ENCODE data around the gene PRRC2B. TPM values are rescaled to one million over a fixed set of nuclear protein-coding genes. Genes with fewer than 3 reads are reported as not detected.
A peak's percentile ranks its signal among the peaks of the same experiment; 100 is the strongest.

Gene PRRC2B
- total and polyA plus RNA-seq, 2 of the 8 experiments (the other 6 are each of a cell fraction or from before 2014, with no cell fraction given): 37.3 to 249 TPM

DNA sequence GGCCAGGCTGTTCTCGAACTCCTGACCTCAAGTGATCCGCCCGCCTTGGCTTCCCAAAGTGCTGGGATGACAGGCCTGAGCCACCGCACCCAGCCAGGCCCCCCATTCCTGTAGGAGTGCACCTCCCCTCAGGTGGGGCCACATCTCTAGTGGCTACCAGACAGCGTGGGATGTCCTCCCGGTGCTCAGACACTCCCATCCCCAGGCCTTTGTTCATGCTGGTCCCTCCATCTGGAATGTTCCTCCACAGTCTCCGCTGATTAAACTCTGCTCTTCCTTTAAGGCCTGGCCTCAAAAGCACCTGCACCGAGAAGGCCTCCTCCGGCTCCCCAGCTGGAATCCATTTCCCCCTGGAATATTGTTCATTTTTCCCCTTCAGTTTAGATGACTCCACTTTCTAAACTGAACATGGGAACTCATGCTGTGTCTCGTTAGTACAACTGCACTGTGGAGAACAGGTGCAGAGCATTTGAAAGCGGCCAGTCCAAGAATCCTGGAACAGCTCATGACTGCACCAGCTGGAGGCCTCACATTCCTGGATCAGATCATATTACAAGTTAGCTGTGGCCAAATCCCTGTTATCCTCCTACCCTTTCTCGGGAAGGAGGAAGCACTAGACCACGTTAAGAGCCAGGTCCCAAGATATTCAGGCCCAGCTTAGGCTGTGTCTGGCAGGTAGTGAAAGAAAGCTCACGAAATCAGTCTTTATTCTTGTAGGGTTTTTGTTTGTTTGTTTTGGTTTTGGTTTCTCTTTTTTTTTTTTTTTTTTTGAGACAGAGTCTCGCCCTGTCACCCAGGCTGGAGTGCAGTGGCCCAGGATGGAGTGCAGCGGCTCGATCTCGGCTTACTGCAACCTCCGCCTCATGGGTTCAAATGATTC lies 10.8 kb upstream of the PRRC2B start (continued):
- TF ChIP-seq RAD21 (IDR thresholded peaks at IDR 0.05 in 1 of 2, conservative IDR thresholded peaks at IDR 0.05 in 1 of 2; ENCODE audit: low read depth in 2 of 2, low read length in 2 of 2): 0 out of 4 replicates have a peak, but pooled peaks of 1 of the 2 experiments have one; percentile 16
- peak; percentile 58 for TF ChIP-seq ASH2L (IDR thresholded peaks at IDR 0.05; ENCODE audit: low read length)
- TF ChIP-seq SIRT6 (IDR thresholded peaks at IDR 0.05; ENCODE audit: low read length): no peak
- no peak for TF ChIP-seq EGR1 (IDR thresholded peaks at IDR 0.05; ENCODE audit: borderline replicate concordance, low read depth, low read length)
- no peak for TF ChIP-seq SP2 (IDR thresholded peaks at IDR 0.05; ENCODE audit: low read length)
- no peak for TF ChIP-seq CHD2 (IDR thresholded peaks at IDR 0.05; ENCODE audit: low read length)
- no peak for TF ChIP-seq ZNF274 (IDR thresholded peaks at IDR 0.05; ENCODE audit: borderline replicate concordance, extremely low read depth, low read length)
- no peak for TF ChIP-seq BACH1 (IDR thresholded peaks at IDR 0.05; ENCODE audit: low read length)
- TF ChIP-seq HDAC6 (IDR thresholded peaks at IDR 0.05; ENCODE audit: low read depth, low read length): no peak
- TF ChIP-seq PHF8 (conservative IDR thresholded peaks at IDR 0.05; ENCODE audit: low read depth, low read length): no peak
- TF ChIP-seq KDM4A (IDR thresholded peaks at IDR 0.05; ENCODE audit: low read depth, low read length, severe bottlenecking): no peak
- no peak for TF ChIP-seq CBX8 (IDR thresholded peaks at IDR 0.05; ENCODE audit: borderline replicate concordance, low read depth, low read length)
- no peak for TF ChIP-seq JUN (IDR thresholded peaks at IDR 0.05; ENCODE audit: low read depth, low read length)
- TF ChIP-seq FOSL1 (IDR thresholded peaks at IDR 0.05; ENCODE audit: insufficient read depth, low read depth, low read length): no peak
- TF ChIP-seq KDM1A (IDR thresholded peaks at IDR 0.05; ENCODE audit: borderline replicate concordance, low read length): no peak

Measured in H1 (cell line).